Calu3 (cell line): ENCODE data around the gene GCDH. TPM values are rescaled to one million over a fixed set of nuclear protein-coding genes. Genes with fewer than 3 reads are reported as not detected.

Experiments used
- BruUV-seq: library from RNA; stranded (reverse); fragments of 400-500 nt; replicated peaks from 2 replicates; lab custom pipeline; 2021; lab: Mats Ljungman, UMichigan
- CTCF ChIA-PET: fragments of 300-600 bp; sonication (Branson Sonifier 250); formaldehyde crosslinking; loops from one replicate; lab custom pipeline; 2022; ENCODE audit warnings: antibody characterized with exemption; lab: Charles Lee
- DNase-seq: peaks from one replicate; pipeline ENCODE4 v3.0.0; 2022
- H3K27ac Mint-ChIP-seq: one replicate; pipeline ENCODE4 v1.8.0; 2022; ENCODE audit warnings: mixed read lengths; ENCODE audit not compliant: unreplicated experiment
- H3K27me3 Mint-ChIP-seq: one replicate; pipeline ENCODE4 v1.8.0; 2022; ENCODE audit warnings: mixed read lengths; ENCODE audit not compliant: unreplicated experiment
- H3K36me3 Mint-ChIP-seq: one replicate; pipeline ENCODE4 v1.8.0; 2022; ENCODE audit warnings: mild to moderate bottlenecking, moderate library complexity, mixed read lengths; ENCODE audit not compliant: insufficient read depth, unreplicated experiment
- H3K4me1 Mint-ChIP-seq: one replicate; pipeline ENCODE4 v1.8.0; 2022; ENCODE audit warnings: mild to moderate bottlenecking, low read depth, mixed read lengths; ENCODE audit not compliant: unreplicated experiment
- H3K4me3 Mint-ChIP-seq: one replicate; pipeline ENCODE4 v1.8.0; 2022; ENCODE audit warnings: mild to moderate bottlenecking, low read depth, moderate library complexity, mixed read lengths; ENCODE audit not compliant: unreplicated experiment
- H3K9me3 Mint-ChIP-seq: one replicate; pipeline ENCODE4 v1.8.0; 2022; ENCODE audit warnings: low read depth, mixed read lengths; ENCODE audit not compliant: unreplicated experiment
- CTCF ChIP-seq: fragments of 200-600 bp; IDR thresholded peaks from one replicate; pipeline ENCODE4 v1.8.0; 2022; ENCODE audit warnings: antibody characterized with exemption; ENCODE audit not compliant: unreplicated experiment
- intact Hi-C: fragments of 100-400 bp; cut with micrococcal nuclease; formaldehyde crosslinking; loops from one replicate; pipeline ENCODE4 v1.10.0; 2022; ENCODE audit not compliant: unreplicated experiment
- total RNA-seq: library from RNA; stranded (reverse); gene quantifications from 2 replicates; pipeline ENCODE4 v1.2.3, GENCODE V29; 2022

Gene GCDH
- total RNA-seq, 1 experiment from 2014 or later = 23.6 TPM

GRCh38 chr19:12899891-12900518 is 9.0 kb downstream of the GCDH start:
- CTCF ChIA-PET = no interaction called here
- H3K27ac Mint-ChIP-seq = no peak overlapping the region
- no peak for TF ChIP-seq CTCF
- no peaks in the 10 kb centered on the region for H3K9me3 Mint-ChIP-seq
- no TSS peak for BruUV-seq
- intact Hi-C loops = no loop called here
- H3K4me3 Mint-ChIP-seq = no peak overlapping the region
- H3K27me3 Mint-ChIP-seq = no peaks in the 10 kb centered on the region
- H3K36me3 Mint-ChIP-seq = peaks cover 5% of the 10 kb centered on the region
- no peak for DNase-seq
- no peaks in the 10 kb centered on the region for H3K4me1 Mint-ChIP-seq

GRCh38 chr19:12907166-12907565 is 16.2 kb downstream of the GCDH start:
- CTCF ChIA-PET = interaction anchor here (0.6 kb wide), 1 partner anchor 289 kb away, joined by 3 read pairs; no protein-coding TSS in a partner anchor
- peak; percentile 31 for DNase-seq
- no peak overlapping the region for H3K4me3 Mint-ChIP-seq
- H3K27ac Mint-ChIP-seq = no peak overlapping the region
- no peaks in the 10 kb centered on the region for H3K27me3 Mint-ChIP-seq
- no TSS peak for BruUV-seq
- peaks cover 7% of the 10 kb centered on the region for H3K4me1 Mint-ChIP-seq
- TF ChIP-seq CTCF = no peak
- H3K9me3 Mint-ChIP-seq = no peaks in the 10 kb centered on the region
- intact Hi-C loops = no loop called here
- H3K36me3 Mint-ChIP-seq = no peaks in the 10 kb centered on the region

GRCh38 chr19:12912571-12912970 is 21.6 kb downstream of the GCDH start:
- Mint-ChIP-seq H3K9me3 (no peaks in the 10 kb centered on the region), H3K36me3 (peaks cover 4% of the 10 kb centered on the region), H3K27ac (no peak overlapping the region), H3K4me1 (no peaks in the 10 kb centered on the region), H3K27me3 (no peaks in the 10 kb centered on the region), H3K4me3 (no peak overlapping the region)
- intact Hi-C loops = no loop called here
- TF ChIP-seq CTCF = no peak
- BruUV-seq = no TSS peak
- no peak for DNase-seq
- CTCF ChIA-PET = no interaction called here

GRCh38 chr19:12913011-12913561 is 22.1 kb downstream of the GCDH start:
- no peak for TF ChIP-seq CTCF
- DNase-seq = no peak
- no TSS peak for BruUV-seq
- Mint-ChIP-seq H3K36me3 (peaks cover 9% of the 10 kb centered on the region), H3K4me1 (no peaks in the 10 kb centered on the region), H3K9me3 (no peaks in the 10 kb centered on the region), H3K4me3 (no peak overlapping the region), H3K27me3 (no peaks in the 10 kb centered on the region), H3K27ac (no peak overlapping the region)
- intact Hi-C loops = no loop called here
- CTCF ChIA-PET = no interaction called here
